K562 (cell line): ENCODE measurements around the gene ZNF853. TPM values are rescaled to one million over a fixed set of nuclear protein-coding genes. Genes with fewer than 3 reads are reported as not detected.
A peak's percentile ranks its signal among the peaks of the same experiment; 100 is the strongest.

Experiments
- ATAC-seq: fragments of 200-7000 bp; cut with Tn5 transposase; 3 replicates; pipeline ENCODE4 v1.9.1; 2020; ENCODE audit warnings: moderate library complexity
- BruUV-seq: library from RNA; stranded (reverse); fragments of 400-500 nt; replicated peaks from 2 replicates; lab custom pipeline; 2021; lab: Mats Ljungman, UMichigan
- CTCF ChIA-PET: fragments of 300-600 bp; formaldehyde crosslinking; extraction: SDS; loops from one replicate; lab custom pipeline; 2021; ENCODE audit warnings: low intra/inter-chr PET ratio; lab: Yijun Ruan, JAX
- POLR2A ChIA-PET: fragments of 300-600, 350-650 bp; sonication (Branson Sonifier 250); formaldehyde crosslinking; extraction: SDS; loops from one replicate; lab custom pipeline; 2021; ENCODE audit warnings: antibody characterized with exemption, inconsistent platforms; lab: Yijun Ruan, JAX
- DNase-seq, 4 experiments: peaks; one replicate each; pipeline versions ENCODE4 v3.0.0 to v3.0.0-alpha.2; 2011 to 2018; ENCODE audit warnings: low spot score in 3 of 4, mixed read lengths in 3 of 4; ENCODE audit errors: extremely low read depth in 1 of 4
- FAIRE-seq: peaks from 2 replicates; lab custom pipeline; 2011; peaks lifted over from hg19 to GRCh38; lab: Jason Lieb, UNC
- H2AFZ ChIP-seq: 2 replicates; pipeline ENCODE4 v1.6.0; 2011; ENCODE audit warnings: low read depth, low read length, control low read depth, inconsistent platforms
- H3K27ac ChIP-seq: fragments of 200-600 bp; 3 replicates; pipeline ENCODE4 v1.8.0; 2011; ENCODE audit warnings: low read depth, mild to moderate bottlenecking, control low read depth, inconsistent platforms, low read length, moderate library complexity, mixed read lengths; ENCODE audit errors: extremely low read depth
- H3K27me3 ChIP-seq, 2 experiments: fragments of 300-600 bp in 1 of 2; 2 replicates in 1 of 2; 3 replicates in 1 of 2; pipeline versions ENCODE4 v1.6.0 to v1.8.0; 2011; ENCODE audit warnings: inconsistent platforms in 2 of 2, low read length in 2 of 2, mild to moderate bottlenecking in 1 of 2, mixed read lengths in 1 of 2, moderate library complexity in 1 of 2; ENCODE audit not compliant: control insufficient read depth in 2 of 2, insufficient read depth in 2 of 2
- H3K36me3 ChIP-seq: fragments of 300-600 bp; 3 replicates; pipeline ENCODE4 v1.8.0; 2011; ENCODE audit warnings: mild to moderate bottlenecking, low read length, inconsistent platforms; ENCODE audit not compliant: control insufficient read depth, insufficient read depth
- H3K4me1 ChIP-seq, 2 experiments: fragments of 200-600 bp in 1 of 2; replicated peaks in 1 of 2; 2 replicates in 1 of 2; 3 replicates in 1 of 2; pipeline versions ENCODE4 v1.5.1 to v1.8.0; 2011; ENCODE audit warnings: inconsistent platforms in 2 of 2, low read length in 2 of 2, mild to moderate bottlenecking in 1 of 2, mixed read lengths in 1 of 2, moderate library complexity in 1 of 2; ENCODE audit not compliant: control insufficient read depth in 2 of 2, insufficient read depth in 2 of 2
- H3K4me2 ChIP-seq: 2 replicates; pipeline ENCODE4 v1.6.1; 2011; ENCODE audit warnings: low read length, control low read depth, inconsistent platforms, mixed read lengths; ENCODE audit not compliant: insufficient read depth
- H3K4me3 ChIP-seq: fragments of 200-600 bp; sonication (generic), shearing (Covaris generic); 2 replicates; pipeline ENCODE4 v1.5.1; 2016; ENCODE audit warnings: control low read depth, inconsistent platforms
- H3K79me2 ChIP-seq: fragments of 200-600 bp; 3 replicates; pipeline ENCODE4 v1.8.0; 2011; ENCODE audit warnings: low read length, inconsistent platforms; ENCODE audit not compliant: control insufficient read depth, insufficient read depth
- H3K9ac ChIP-seq, 2 experiments: 2 replicates each; pipeline versions ENCODE4 v1.6.0 to v1.6.1; 2011; ENCODE audit warnings: low read depth in 2 of 2, low read length in 2 of 2, control low read depth in 1 of 2, inconsistent platforms in 1 of 2, mild to moderate bottlenecking in 1 of 2, mixed read lengths in 1 of 2; ENCODE audit not compliant: insufficient read depth in 1 of 2
- H3K9me1 ChIP-seq: one replicate; pipeline ENCODE4 v1.6.0; 2011; ENCODE audit warnings: inconsistent platforms, mild to moderate bottlenecking, low read length, moderate library complexity; ENCODE audit not compliant: control insufficient read depth, insufficient read depth
- H3K9me3 ChIP-seq: replicated peaks from 2 replicates; pipeline ENCODE4 v1.5.1; 2011; ENCODE audit warnings: low read depth, low read length, inconsistent platforms; ENCODE audit not compliant: control insufficient read depth, insufficient read depth
- H4K20me1 ChIP-seq: replicated peaks from 2 replicates; pipeline ENCODE4 v1.6.1; 2011; ENCODE audit warnings: low read length, inconsistent platforms, mixed read lengths; ENCODE audit not compliant: control insufficient read depth, insufficient read depth
- HCFC1 ChIP-seq: IDR thresholded peaks from 2 replicates; pipeline ENCODE4 v1.6.1; 2012; ENCODE audit warnings: low read depth, low read length, improper control_type of control experiment
- LARP7 ChIP-seq: fragments of 450-650 bp; IDR thresholded peaks from 2 replicates; pipeline ENCODE4 v1.6.1; 2016
- MCM3 ChIP-seq: fragments of 450-650 bp; IDR thresholded peaks from 2 replicates; pipeline ENCODE4 v1.6.1; 2016
- NFIC ChIP-seq: fragments of 450-650 bp; IDR thresholded peaks from 2 replicates; pipeline ENCODE4 v1.6.1; 2017; ENCODE audit warnings: mild to moderate bottlenecking, inconsistent platforms
- XRCC4 ChIP-seq: IDR thresholded peaks from one replicate; pipeline ENCODE4 v1.6.1; 2011; ENCODE audit not compliant: insufficient read depth, insufficient read length; ENCODE audit errors: extremely low read depth
- ZNF436 ChIP-seq: fragments of 250-450, 450-650 bp; sonication (Bioruptor Pico); formaldehyde crosslinking; IDR thresholded peaks from 2 replicates; pipeline ENCODE4 v1.7.0; 2020; ENCODE audit warnings: mild to moderate bottlenecking
- ZNF57 ChIP-seq: fragments of 450-650 bp; formaldehyde crosslinking; IDR thresholded peaks from 2 replicates; pipeline ENCODE4 v1.4.0; 2020; ENCODE audit warnings: mild to moderate bottlenecking, moderate library complexity
- WGBS: fragments of 100-300 bp; shearing (Covaris generic); methylation state at CpG from one replicate; pipeline ENCODE4 v1.1.6; 2016; ENCODE audit warnings: low coverage, mixed read lengths; ENCODE audit not compliant: insufficient coverage; ENCODE audit errors: missing lambda C conversion rate; 5-methylcytosine and 5-hydroxymethylcytosine counted together
- in situ Hi-C: fragments of 300-500 bp; cut with MboI; formaldehyde crosslinking; loops from 4 replicates; pipeline ENCODE4 v1.15.0; 2018; ENCODE audit warnings: inconsistent platforms, mixed read lengths
- intact Hi-C: fragments of 100-400 bp; cut with micrococcal nuclease; formaldehyde crosslinking; loops from 2 replicates; pipeline ENCODE4 v1.14.2; 2022
- polyA plus RNA-seq, 8 experiments: library from polyadenylated mRNA; depleted of rRNA in 4 of 8; stranded (reverse) in 5 of 8; unstranded in 3 of 8; fragments of >200 nt; fragmentation: Nextera tagmentation in 2 of 8; fragmentation: Illumina TruSeq in 1 of 8; extraction: Ambion mirVana in 2 of 8; extraction: Trizol in 1 of 8; gene quantifications; 2 replicates each; pipeline versions ENCODE4 v1.2.1 to v1.2.3, GENCODE V29; 2011 to 2014; ENCODE audit warnings: inconsistent platforms in 1 of 8, missing spikeins in 1 of 8
- total RNA-seq, 7 experiments: library from RNA; depleted of rRNA in 6 of 7; stranded (reverse); fragments of >200 nt in 6 of 7; fragmentation: Illumina TruSeq in 2 of 7; extraction: Trizol in 2 of 7; gene quantifications; 2 replicates each; pipeline versions ENCODE4 v1.2.1 to v1.2.3, GENCODE V29; 2011 to 2021; ENCODE audit warnings: low replicate concordance in 1 of 7
- TF ChIP-seq, protein P1 (sequence below): fragments of 250-450 bp; sonication (Bioruptor Pico); IDR thresholded peaks from 2 replicates; pipeline ENCODE4 v1.8.0; 2022; ENCODE audit warnings: inconsistent platforms, mild to moderate bottlenecking, moderate library complexity, borderline replicate concordance

Gene ZNF853
- total and polyA plus RNA-seq, 9 of the 15 experiments (the other 6 are each of a cell fraction or from before 2014, with no cell fraction given) = 0.03 TPM; not detected in 8

DNA sequence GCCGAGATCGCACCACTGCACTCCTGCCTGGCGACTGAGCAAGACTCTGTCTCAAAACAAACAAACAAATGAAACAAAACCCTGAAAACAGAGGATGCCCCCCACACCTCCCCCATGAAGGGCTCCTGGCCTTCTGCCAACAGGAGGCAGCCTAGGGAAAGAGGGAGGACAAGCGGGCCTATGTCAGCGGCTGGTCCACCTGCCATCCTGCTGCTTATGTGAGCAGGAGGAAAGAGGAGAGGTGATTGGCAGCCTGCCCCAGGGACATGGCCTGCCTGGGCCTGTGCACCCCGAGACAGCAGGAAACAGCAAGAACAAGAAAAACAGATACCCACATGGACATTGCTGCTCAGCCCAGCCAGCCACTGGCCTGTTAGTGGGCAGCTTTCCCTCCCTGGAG lies 12.6 kb downstream of the ZNF853 start:
- Histone ChIP-seq H3K4me3 (no peak overlapping the region), H3K4me2 (no peak overlapping the region), H3K9me3 (no peaks in the 10 kb centered on the region; the same call in 1 of the 2 replicates), H4K20me1 (no peaks in the 10 kb centered on the region), H3K79me2 (no peaks in the 10 kb centered on the region), H3K36me3 (no peaks in the 10 kb centered on the region), H3K27ac (no peak overlapping the region), H2AFZ (no peak overlapping the region), H3K4me1 (peaks cover 0 to 9% of the 10 kb centered on the region in 2 experiments; a peak in 1 of 5 replicates), H3K9ac (no peak overlapping the region), H3K27me3 (peaks cover 2 to 21% of the 10 kb centered on the region in 2 experiments; a peak in 2 of 5 replicates), H3K9me1 (no peaks in the 10 kb centered on the region)
- POLR2A ChIA-PET = no interaction called here
- CTCF ChIA-PET = no interaction called here
- WGBS = 25% methylated on average over 6 of the region's 6 CpGs
- TF ChIP-seq XRCC4 (no peak), LARP7 (no peak), HCFC1 (no peak), ZNF436 (CRISPR knock-in tag) (no peak), ZNF57 (CRISPR knock-in tag) (no peak), NFIC (peak; percentile 84), MCM3 (no peak)
- TF ChIP-seq, protein P1, sequence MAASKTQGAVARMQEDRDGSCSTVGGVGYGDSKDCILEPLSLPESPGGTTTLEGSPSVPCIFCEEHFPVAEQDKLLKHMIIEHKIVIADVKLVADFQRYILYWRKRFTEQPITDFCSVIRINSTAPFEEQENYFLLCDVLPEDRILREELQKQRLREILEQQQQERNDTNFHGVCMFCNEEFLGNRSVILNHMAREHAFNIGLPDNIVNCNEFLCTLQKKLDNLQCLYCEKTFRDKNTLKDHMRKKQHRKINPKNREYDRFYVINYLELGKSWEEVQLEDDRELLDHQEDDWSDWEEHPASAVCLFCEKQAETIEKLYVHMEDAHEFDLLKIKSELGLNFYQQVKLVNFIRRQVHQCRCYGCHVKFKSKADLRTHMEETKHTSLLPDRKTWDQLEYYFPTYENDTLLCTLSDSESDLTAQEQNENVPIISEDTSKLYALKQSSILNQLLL (CRISPR knock-in tag) = no peak
- in situ Hi-C loops = no loop called here
- FAIRE-seq (no peak), DNase-seq (no peak), ATAC-seq (no peak)
- intact Hi-C loops = no loop called here
- BruUV-seq = no TSS peak
